Loucy (cell line): Measurements from ENCODE around the gene CARF.

Experiments
- H2AFZ ChIP-seq: fragments of 200-600 bp; sonication (generic); 2 replicates; pipeline ENCODE4 v1.6.0; 2016; ENCODE audit warnings: antibody characterized with exemption, mild to moderate bottlenecking, low read length, moderate library complexity
- H3F3A ChIP-seq: fragments of 200-600 bp; 2 replicates; pipeline ENCODE4 v1.6.0; 2016; ENCODE audit warnings: antibody characterized with exemption, low read depth, mild to moderate bottlenecking
- H3K27me3 ChIP-seq: fragments of 200-600 bp; sonication (generic); 2 replicates; pipeline ENCODE4 v1.6.1; 2014; ENCODE audit warnings: low read length, mild to moderate bottlenecking; ENCODE audit not compliant: insufficient read depth, poor library complexity, severe bottlenecking
- H3K36me3 ChIP-seq: fragments of 200-600 bp; sonication (generic); 2 replicates; pipeline ENCODE4 v1.6.1; 2016; ENCODE audit warnings: low read length; ENCODE audit not compliant: insufficient read depth
- H3K4me1 ChIP-seq: fragments of 200-600 bp; sonication (generic); 2 replicates; pipeline ENCODE4 v1.5.1; 2014; ENCODE audit warnings: low read length, mild to moderate bottlenecking; ENCODE audit not compliant: insufficient read depth, poor library complexity, severe bottlenecking
- H3K4me2 ChIP-seq: fragments of 200-600 bp; sonication (generic); 2 replicates; pipeline ENCODE4 v1.6.0; 2014; ENCODE audit warnings: antibody characterized with exemption, low read length, low read depth, mild to moderate bottlenecking; ENCODE audit not compliant: poor library complexity, severe bottlenecking
- H3K4me3 ChIP-seq: fragments of 200-600 bp; sonication (generic); 2 replicates; pipeline ENCODE4 v1.5.1; 2014; ENCODE audit warnings: low read length, mild to moderate bottlenecking, mixed read lengths; ENCODE audit not compliant: poor library complexity, severe bottlenecking
- H3K79me2 ChIP-seq: fragments of 200-600 bp; sonication (generic); 2 replicates; pipeline ENCODE4 v1.6.1; 2014; ENCODE audit warnings: low read length; ENCODE audit not compliant: insufficient read depth
- H3K9ac ChIP-seq: fragments of 200-600 bp; sonication (generic); 2 replicates; pipeline ENCODE4 v1.6.0; 2014; ENCODE audit warnings: mild to moderate bottlenecking, low read depth, low read length, moderate library complexity; ENCODE audit not compliant: poor library complexity, severe bottlenecking
- H3K9me2 ChIP-seq: fragments of 200-600 bp; sonication (generic); replicated peaks from 2 replicates; pipeline ENCODE4 v1.6.1; 2016; ENCODE audit warnings: low read depth, low read length, mixed read lengths
- H3K9me3 ChIP-seq: fragments of 200-600 bp; sonication (generic); 2 replicates; pipeline ENCODE4 v1.6.1; 2014; ENCODE audit warnings: mild to moderate bottlenecking, antibody characterized with exemption, low read length, low read depth; ENCODE audit not compliant: insufficient read depth
- H4K20me1 ChIP-seq: fragments of 200-600 bp; sonication (generic); 2 replicates; pipeline ENCODE4 v1.6.0; 2014; ENCODE audit warnings: antibody characterized with exemption, low read length, mild to moderate bottlenecking; ENCODE audit not compliant: insufficient read depth, poor library complexity, severe bottlenecking
- EZH2phosphoT487 ChIP-seq: fragments of 200-600 bp; IDR thresholded peaks from 2 replicates; pipeline ENCODE4 v1.6.1; 2018; ENCODE audit warnings: antibody characterized with exemption, mild to moderate bottlenecking, moderate library complexity, borderline replicate concordance
- TF ChIP-seq, protein P1 (sequence below): fragments of 200-600 bp; sonication (generic); conservative IDR thresholded peaks from 2 replicates; pipeline ENCODE4 v1.5.1; 2014; ENCODE audit warnings: mild to moderate bottlenecking, antibody characterized with exemption, low read length

Gene CARF

DNA sequence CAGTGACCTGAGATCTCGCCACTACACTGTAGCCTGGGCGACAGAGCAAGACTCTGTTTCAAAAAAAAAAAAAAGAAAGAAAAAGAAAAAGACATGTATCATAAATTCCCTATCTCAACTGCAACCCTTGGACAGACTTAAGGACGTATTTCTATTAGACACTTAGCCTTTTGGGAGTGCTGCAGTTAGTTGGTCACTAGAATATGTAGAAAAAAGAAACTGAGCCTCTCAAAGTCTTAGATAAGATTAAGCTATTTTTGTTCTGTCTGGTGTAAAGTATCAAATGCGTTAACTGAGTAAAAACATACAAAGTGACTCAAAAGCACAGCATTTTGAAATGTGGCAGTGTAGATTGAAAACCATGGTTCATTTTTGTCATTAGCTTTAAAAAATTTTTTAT lies 109.9 kb downstream of the CARF start:
- H3K79me2 ChIP-seq: 0 out of 2 replicates have a peak, but pooled peaks cover 6% of the 10 kb centered on the region
- no peaks in the 10 kb centered on the region for H3K27me3 ChIP-seq
- TF ChIP-seq EZH2phosphoT487: no peak
- TF ChIP-seq, protein P1, sequence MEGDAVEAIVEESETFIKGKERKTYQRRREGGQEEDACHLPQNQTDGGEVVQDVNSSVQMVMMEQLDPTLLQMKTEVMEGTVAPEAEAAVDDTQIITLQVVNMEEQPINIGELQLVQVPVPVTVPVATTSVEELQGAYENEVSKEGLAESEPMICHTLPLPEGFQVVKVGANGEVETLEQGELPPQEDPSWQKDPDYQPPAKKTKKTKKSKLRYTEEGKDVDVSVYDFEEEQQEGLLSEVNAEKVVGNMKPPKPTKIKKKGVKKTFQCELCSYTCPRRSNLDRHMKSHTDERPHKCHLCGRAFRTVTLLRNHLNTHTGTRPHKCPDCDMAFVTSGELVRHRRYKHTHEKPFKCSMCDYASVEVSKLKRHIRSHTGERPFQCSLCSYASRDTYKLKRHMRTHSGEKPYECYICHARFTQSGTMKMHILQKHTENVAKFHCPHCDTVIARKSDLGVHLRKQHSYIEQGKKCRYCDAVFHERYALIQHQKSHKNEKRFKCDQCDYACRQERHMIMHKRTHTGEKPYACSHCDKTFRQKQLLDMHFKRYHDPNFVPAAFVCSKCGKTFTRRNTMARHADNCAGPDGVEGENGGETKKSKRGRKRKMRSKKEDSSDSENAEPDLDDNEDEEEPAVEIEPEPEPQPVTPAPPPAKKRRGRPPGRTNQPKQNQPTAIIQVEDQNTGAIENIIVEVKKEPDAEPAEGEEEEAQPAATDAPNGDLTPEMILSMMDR: no peak
- H3K36me3 ChIP-seq: no peaks in the 10 kb centered on the region
- no peaks in the 10 kb centered on the region for H3F3A ChIP-seq
- H2AFZ ChIP-seq: no peak overlapping the region
- H4K20me1 ChIP-seq: no peaks in the 10 kb centered on the region
- H3K4me3 ChIP-seq: no peak overlapping the region
- H3K4me2 ChIP-seq: no peak overlapping the region
- H3K9me2 ChIP-seq: no peaks in the 10 kb centered on the region
- no peaks in the 10 kb centered on the region for H3K9me3 ChIP-seq
- H3K4me1 ChIP-seq: peaks cover 23% of the 10 kb centered on the region
- no peak overlapping the region for H3K9ac ChIP-seq

DNA sequence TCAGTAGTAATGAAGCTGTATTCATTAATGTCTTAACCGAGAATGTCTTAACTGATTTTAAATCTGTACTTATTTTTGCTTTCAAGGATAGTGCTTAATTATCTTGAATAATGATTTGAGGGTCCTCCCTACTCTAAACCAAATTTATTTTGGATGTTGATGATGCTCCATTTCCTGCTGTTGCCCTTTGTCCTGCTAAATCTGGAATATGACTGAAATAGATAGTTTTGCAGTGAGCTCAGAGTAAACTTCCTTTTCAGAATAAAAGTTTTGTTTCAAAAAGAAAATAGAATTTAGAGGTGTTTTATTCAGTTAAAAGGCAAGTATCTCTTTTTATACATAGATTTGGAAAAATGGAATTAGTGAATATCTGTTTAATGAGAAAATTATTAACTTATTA lies 110.7 kb downstream of the CARF start:
- no peak overlapping the region for H3K4me3 ChIP-seq
- H3K36me3 ChIP-seq: no peaks in the 10 kb centered on the region
- no peaks in the 10 kb centered on the region for H3K27me3 ChIP-seq
- H3F3A ChIP-seq: no peaks in the 10 kb centered on the region
- TF ChIP-seq EZH2phosphoT487: no peak
- TF ChIP-seq, protein P1: no peak
- H3K9me2 ChIP-seq: no peaks in the 10 kb centered on the region
- no peaks in the 10 kb centered on the region for H4K20me1 ChIP-seq
- H3K4me2 ChIP-seq: no peak overlapping the region
- peaks cover 17% of the 10 kb centered on the region for H3K4me1 ChIP-seq
- no peak overlapping the region for H3K9ac ChIP-seq
- H3K79me2 ChIP-seq: 0 out of 2 replicates have a peak, but pooled peaks cover 6% of the 10 kb centered on the region
- no peaks in the 10 kb centered on the region for H3K9me3 ChIP-seq
- H2AFZ ChIP-seq: no peak overlapping the region

DNA sequence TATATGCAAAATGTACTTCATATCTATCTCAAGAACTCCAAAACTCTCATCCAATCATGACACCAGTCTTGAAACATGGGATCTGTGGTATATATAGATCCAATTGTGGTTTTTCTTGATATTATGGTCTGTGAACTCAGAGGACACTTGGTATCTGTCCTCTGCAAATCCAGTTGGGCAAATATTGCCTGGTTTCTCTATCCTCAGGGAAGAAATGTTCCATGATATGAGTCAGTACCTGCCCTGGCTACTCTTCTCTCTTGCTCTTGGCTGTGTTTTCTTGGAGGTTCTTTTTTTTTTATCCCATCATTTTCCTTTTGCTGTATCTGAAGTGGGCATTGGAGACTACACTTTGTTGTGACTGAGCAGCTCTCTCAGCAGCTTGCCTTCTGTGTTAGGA lies 113.5 kb downstream of the CARF start:
- Histone ChIP-seq H3K9me2 (no peaks in the 10 kb centered on the region), H4K20me1 (no peaks in the 10 kb centered on the region), H3K4me3 (no peak overlapping the region), H3F3A (no peaks in the 10 kb centered on the region), H3K4me1 (no peaks in the 10 kb centered on the region), H3K27me3 (no peaks in the 10 kb centered on the region), H3K79me2 (no peaks in the 10 kb centered on the region), H3K36me3 (no peaks in the 10 kb centered on the region), H3K4me2 (no peak overlapping the region), H3K9ac (no peak overlapping the region), H3K9me3 (no peaks in the 10 kb centered on the region), H2AFZ (no peak overlapping the region)
- TF ChIP-seq EZH2phosphoT487: no peak
- TF ChIP-seq, protein P1: no peak
